ENCODE results near the gene LIMS2.

The LIMS2 gene

DNA sequence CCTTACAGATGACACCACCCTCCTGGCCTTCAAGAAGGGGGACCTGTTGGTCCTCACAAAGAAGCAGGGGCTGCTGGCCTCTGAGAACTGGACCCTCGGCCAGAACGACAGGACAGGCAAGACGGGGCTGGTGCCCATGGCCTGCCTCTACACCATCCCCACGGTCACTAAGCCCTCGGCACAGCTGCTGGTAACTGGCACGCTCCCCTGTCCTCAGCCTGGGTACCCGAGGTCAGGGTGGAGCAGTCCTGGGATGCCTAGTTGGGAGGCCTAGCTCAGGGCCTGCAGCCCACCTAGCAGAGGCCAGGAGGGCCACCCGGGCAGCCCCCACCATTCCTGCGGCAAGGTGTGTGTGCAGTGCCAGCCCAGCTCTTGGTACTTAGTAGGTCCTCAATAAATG, 45.7 kb downstream of the LIMS2 start:
- Histone ChIP-seq H3K4me2 (ENCODE audit: low read depth, low read length, poor library complexity, severe bottlenecking) (no peak overlapping the region), H3K27me3 (ENCODE audit: low read length) (no peaks in the 10 kb centered on the region), H3K4me3 (ENCODE audit: insufficient read depth, low read length, poor library complexity, severe bottlenecking) (no peak overlapping the region), H4K20me1 (ENCODE audit: low read depth, low read length) (no peaks in the 10 kb centered on the region), H3K36me3 (ENCODE audit: low read length) (no peaks in the 10 kb centered on the region), H3F3A (ENCODE audit: insufficient read depth) (no peaks in the 10 kb centered on the region), H3K9ac (ENCODE audit: low read length) (no peak overlapping the region), H3K79me2 (ENCODE audit: insufficient read depth, low read length) (no peaks in the 10 kb centered on the region), H3K9me2 (replicated peaks; ENCODE audit: insufficient read depth, low read length) (no peaks in the 10 kb centered on the region), H3K27ac (ENCODE audit: low read depth, low read length) (no peak overlapping the region), H3K9me3 (ENCODE audit: insufficient read depth, low read length) (no peaks in the 10 kb centered on the region), H2AFZ (ENCODE audit: low read depth, low read length, severe bottlenecking) (no peak overlapping the region)
- TF ChIP-seq, protein P1, sequence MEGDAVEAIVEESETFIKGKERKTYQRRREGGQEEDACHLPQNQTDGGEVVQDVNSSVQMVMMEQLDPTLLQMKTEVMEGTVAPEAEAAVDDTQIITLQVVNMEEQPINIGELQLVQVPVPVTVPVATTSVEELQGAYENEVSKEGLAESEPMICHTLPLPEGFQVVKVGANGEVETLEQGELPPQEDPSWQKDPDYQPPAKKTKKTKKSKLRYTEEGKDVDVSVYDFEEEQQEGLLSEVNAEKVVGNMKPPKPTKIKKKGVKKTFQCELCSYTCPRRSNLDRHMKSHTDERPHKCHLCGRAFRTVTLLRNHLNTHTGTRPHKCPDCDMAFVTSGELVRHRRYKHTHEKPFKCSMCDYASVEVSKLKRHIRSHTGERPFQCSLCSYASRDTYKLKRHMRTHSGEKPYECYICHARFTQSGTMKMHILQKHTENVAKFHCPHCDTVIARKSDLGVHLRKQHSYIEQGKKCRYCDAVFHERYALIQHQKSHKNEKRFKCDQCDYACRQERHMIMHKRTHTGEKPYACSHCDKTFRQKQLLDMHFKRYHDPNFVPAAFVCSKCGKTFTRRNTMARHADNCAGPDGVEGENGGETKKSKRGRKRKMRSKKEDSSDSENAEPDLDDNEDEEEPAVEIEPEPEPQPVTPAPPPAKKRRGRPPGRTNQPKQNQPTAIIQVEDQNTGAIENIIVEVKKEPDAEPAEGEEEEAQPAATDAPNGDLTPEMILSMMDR (IDR thresholded peaks at IDR 0.05; ENCODE audit: insufficient read depth, low read length, poor library complexity, severe bottlenecking): no peak
- no peak for TF ChIP-seq EZH2phosphoT487 (conservative IDR thresholded peaks at IDR 0.05; ENCODE audit: low read length)

DNA sequence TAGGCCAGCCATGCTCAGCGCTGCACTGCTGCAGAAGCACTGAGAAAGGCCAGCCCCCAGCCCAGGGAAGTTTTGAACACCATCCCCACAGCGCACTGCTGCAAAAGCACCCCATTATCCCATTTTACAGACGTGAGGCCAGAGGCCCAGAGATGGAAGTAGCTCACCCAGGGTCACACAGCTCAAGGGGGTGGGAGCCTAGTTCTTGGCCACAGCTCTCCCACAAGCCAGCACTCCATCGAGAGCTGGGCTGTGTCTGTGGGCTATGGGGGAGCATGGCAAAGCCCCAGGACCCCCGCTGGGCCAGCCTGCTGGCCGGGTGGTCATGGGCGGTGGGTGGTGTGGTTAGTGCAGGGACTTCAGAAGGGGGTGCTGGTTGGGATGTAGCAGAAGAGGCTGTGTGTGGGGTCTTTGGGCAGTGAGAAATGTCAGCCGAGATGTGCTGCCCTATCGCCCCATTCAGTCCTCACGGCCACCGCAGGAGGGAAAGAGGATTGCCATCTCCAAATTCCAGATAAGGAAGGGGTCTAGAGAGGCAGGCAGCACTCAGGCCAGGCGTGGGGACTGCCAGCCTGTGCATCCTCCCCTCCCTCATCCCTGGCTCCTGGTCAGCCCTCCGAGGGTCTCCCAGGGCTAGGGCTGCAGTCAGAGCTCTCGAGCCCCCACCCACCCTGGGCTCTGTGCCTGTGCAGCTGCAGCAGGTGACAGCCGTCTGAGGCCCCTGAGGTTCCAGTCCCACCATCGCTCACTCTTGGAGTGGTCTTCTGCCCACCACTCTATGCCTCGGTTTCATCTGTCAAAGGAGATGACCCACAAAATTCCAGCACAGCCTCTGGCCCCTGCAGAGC, 46.3 kb downstream of the LIMS2 start:
- TF ChIP-seq, protein P1 (IDR thresholded peaks at IDR 0.05; ENCODE audit: insufficient read depth, low read length, poor library complexity, severe bottlenecking): no peak
- no peak for TF ChIP-seq EZH2phosphoT487 (conservative IDR thresholded peaks at IDR 0.05; ENCODE audit: low read length)
- no peak overlapping the region for H2AFZ ChIP-seq (ENCODE audit: low read depth, low read length, severe bottlenecking)
- no peaks in the 10 kb centered on the region for H3F3A ChIP-seq (ENCODE audit: insufficient read depth)
- no peaks in the 10 kb centered on the region for H3K36me3 ChIP-seq (ENCODE audit: low read length)
- H3K9me2 ChIP-seq (replicated peaks; ENCODE audit: insufficient read depth, low read length): no peaks in the 10 kb centered on the region
- no peaks in the 10 kb centered on the region for H3K27me3 ChIP-seq (ENCODE audit: low read length)
- H3K79me2 ChIP-seq (ENCODE audit: insufficient read depth, low read length): no peaks in the 10 kb centered on the region
- no peak overlapping the region for H3K27ac ChIP-seq (ENCODE audit: low read depth, low read length)
- no peaks in the 10 kb centered on the region for H4K20me1 ChIP-seq (ENCODE audit: low read depth, low read length)
- no peak overlapping the region for H3K4me3 ChIP-seq (ENCODE audit: insufficient read depth, low read length, poor library complexity, severe bottlenecking)
- no peak overlapping the region for H3K4me2 ChIP-seq (ENCODE audit: low read depth, low read length, poor library complexity, severe bottlenecking)
- H3K9me3 ChIP-seq (ENCODE audit: insufficient read depth, low read length): no peaks in the 10 kb centered on the region
- H3K9ac ChIP-seq (ENCODE audit: low read length): no peak overlapping the region

DNA sequence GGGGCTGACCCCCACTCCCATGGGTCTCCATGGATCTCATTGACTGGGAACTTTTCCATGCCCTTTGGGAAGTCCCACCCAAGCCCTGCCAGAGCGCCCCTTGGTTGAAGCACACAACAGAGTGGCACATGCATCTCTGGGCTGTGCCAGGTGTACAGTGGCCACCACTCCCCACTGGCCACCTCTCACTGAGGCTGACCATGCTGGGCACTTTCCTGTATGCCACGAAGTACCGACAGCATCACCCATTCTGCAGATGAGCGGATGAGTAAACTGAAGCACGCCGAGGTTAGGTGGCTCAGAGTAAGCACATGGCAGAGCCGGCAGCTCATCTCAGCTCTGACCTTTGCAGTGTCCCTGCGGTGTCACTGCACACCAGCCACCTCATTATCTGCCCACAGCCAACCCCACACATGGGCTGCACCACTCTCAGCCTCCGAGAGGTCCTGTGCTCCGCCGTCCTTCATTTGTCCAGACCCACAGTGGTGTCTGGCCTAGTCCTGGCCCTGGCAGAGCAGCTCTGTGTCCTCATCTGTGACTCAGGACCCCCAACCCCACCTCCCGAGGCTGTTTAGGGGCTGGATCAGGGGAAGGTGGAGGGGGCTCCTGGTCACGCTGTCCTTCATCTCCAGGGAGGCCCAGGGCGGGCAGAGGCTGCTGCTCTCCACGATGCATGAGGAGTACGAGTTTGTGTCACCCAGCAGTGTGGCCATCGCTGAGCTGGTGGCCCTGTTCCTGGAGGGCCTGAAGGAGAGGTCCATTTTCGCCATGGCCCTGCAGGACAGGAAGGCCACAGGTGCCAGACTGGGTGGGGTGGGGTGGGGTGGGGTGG, 47.4 kb downstream of the LIMS2 start:
- Histone ChIP-seq H4K20me1 (ENCODE audit: low read depth, low read length) (no peaks in the 10 kb centered on the region), H3K79me2 (ENCODE audit: insufficient read depth, low read length) (no peaks in the 10 kb centered on the region), H3K4me2 (ENCODE audit: low read depth, low read length, poor library complexity, severe bottlenecking) (no peak overlapping the region), H3K27ac (ENCODE audit: low read depth, low read length) (no peak overlapping the region), H3K9ac (ENCODE audit: low read length) (no peak overlapping the region), H3K9me2 (replicated peaks; ENCODE audit: insufficient read depth, low read length) (no peaks in the 10 kb centered on the region), H3F3A (ENCODE audit: insufficient read depth) (no peaks in the 10 kb centered on the region), H3K36me3 (ENCODE audit: low read length) (no peaks in the 10 kb centered on the region), H2AFZ (ENCODE audit: low read depth, low read length, severe bottlenecking) (no peak overlapping the region), H3K27me3 (ENCODE audit: low read length) (no peaks in the 10 kb centered on the region), H3K4me3 (ENCODE audit: insufficient read depth, low read length, poor library complexity, severe bottlenecking) (no peak overlapping the region), H3K9me3 (ENCODE audit: insufficient read depth, low read length) (no peaks in the 10 kb centered on the region)
- TF ChIP-seq, protein P1 (IDR thresholded peaks at IDR 0.05; ENCODE audit: insufficient read depth, low read length, poor library complexity, severe bottlenecking): no peak
- no peak for TF ChIP-seq EZH2phosphoT487 (conservative IDR thresholded peaks at IDR 0.05; ENCODE audit: low read length)
